ENCODE results near the gene ACTRT2.

Gene ACTRT2

DNA sequence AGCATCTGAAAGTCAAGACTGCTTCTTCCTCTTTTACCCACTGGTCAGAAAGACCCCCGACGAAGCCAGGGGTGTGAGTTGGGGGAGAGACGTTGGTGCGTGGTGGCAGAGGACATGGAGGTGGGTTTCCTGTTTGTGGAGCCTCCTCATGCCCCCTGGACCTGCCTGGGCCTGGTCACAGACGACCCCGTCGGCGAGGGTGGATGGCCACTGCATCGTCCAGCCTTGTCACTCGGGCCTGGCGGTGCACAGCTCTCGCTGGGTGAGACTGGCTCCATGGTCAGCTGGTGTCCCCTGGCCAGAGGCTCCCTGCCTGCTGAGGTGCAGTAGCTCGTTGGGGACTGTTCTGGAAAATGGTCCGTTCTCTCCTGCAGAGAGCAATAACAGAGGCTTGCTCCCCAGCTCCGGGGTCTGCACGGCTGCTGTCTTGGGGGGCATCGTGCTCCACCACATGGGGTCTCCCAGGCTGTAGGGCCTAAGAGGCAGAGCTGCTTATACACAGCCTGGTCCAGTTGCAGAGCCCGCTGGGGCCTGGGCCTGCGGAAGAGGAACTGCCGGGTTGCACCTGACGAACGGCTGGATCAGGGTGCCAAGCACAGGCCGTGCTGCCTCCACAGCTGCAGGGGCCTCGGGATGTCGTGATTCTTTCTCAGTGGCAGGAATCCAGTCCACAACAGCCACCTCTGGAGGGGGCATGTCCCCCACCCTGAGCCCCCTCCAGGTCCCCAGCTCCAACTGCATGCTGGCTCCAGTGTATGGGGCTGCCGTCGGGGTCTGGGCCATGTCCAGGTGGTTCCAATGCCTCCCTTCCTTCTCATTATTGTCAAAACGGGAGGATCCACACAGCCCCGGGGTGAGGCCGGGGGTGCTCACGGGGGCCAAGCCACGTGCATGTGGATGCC lies 18.0 kb upstream of the ACTRT2 start:
- no peak for DNase-seq (ENCODE audit: low spot score)
- in situ Hi-C loops (cut with MboI; ENCODE audit: low sequenced_read_pairs, unreplicated experiment) = no loop called here
- TF ChIP-seq, protein P1, sequence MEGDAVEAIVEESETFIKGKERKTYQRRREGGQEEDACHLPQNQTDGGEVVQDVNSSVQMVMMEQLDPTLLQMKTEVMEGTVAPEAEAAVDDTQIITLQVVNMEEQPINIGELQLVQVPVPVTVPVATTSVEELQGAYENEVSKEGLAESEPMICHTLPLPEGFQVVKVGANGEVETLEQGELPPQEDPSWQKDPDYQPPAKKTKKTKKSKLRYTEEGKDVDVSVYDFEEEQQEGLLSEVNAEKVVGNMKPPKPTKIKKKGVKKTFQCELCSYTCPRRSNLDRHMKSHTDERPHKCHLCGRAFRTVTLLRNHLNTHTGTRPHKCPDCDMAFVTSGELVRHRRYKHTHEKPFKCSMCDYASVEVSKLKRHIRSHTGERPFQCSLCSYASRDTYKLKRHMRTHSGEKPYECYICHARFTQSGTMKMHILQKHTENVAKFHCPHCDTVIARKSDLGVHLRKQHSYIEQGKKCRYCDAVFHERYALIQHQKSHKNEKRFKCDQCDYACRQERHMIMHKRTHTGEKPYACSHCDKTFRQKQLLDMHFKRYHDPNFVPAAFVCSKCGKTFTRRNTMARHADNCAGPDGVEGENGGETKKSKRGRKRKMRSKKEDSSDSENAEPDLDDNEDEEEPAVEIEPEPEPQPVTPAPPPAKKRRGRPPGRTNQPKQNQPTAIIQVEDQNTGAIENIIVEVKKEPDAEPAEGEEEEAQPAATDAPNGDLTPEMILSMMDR (IDR thresholded peaks at IDR 0.05; ENCODE audit: borderline replicate concordance, control extremely low read depth, extremely low read depth, insufficient read depth, missing control alignments) = no peak

DNA sequence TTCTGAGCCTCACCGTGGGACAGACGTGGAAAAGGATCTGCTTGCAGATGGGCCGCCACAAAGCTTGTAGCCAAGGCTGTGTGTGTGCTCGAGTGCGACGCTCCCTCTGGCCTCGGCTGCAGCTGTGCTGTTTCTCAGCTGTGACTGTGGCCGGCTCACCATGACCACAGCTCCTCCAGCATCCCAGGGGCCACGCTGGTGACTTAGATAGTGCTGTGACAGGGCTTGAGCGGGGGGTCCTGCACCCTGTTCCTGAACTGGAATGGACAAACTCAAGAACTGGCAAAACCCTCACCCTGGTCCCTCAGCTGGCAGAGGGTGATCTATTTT lies 17.4 kb upstream of the ACTRT2 start:
- no peak for DNase-seq (ENCODE audit: low spot score)
- TF ChIP-seq, protein P1 (IDR thresholded peaks at IDR 0.05; ENCODE audit: borderline replicate concordance, control extremely low read depth, extremely low read depth, insufficient read depth, missing control alignments) = no peak
- in situ Hi-C loops (cut with MboI; ENCODE audit: low sequenced_read_pairs, unreplicated experiment) = no loop called here

DNA sequence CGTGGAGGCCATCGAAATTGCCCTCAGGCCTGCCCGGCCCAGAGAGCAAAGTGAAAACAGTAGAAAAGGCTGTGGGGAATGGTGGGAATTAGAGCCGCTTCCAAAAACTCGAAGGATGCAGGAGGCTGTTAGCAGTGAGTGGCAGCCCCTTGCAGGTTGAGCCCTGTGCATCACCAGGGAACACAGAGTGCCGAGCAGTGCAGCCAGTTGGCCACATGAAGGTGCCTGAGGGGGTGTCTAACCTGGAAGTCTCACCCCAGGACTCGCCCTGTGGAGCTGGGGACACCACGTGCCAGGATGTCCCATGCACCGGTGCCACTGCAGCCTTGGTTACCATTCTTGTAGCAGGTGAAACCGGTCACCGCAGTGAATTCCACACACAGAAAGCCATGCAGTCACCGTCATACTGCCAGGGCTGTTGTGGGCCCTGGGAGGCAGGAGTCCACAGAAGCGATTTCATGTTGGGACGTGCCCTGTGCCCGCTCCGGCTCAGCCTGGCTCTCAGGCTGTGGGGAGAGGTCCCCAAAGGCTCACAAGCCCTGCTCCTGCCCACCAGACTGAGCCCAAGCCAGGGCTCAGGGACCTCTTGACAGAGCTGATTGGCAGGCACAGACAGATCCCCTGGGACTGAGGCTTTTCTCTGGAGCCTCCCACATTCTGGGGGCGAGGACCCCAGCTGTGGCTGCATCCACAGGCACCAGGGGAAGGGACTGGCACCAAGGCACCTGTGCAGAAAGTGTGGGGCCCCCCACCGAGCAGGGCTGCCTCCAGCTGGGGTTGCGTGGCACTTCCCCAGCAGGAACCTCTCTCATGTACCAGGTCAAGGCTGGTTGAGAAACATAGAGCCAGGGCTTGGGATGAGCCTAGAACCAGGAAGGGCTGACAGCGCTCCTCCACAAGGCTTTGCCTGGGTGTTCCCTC lies 16.7 kb upstream of the ACTRT2 start:
- in situ Hi-C loops (cut with MboI; ENCODE audit: low sequenced_read_pairs, unreplicated experiment) = no loop called here
- DNase-seq (ENCODE audit: low spot score) = no peak
- TF ChIP-seq, protein P1 (IDR thresholded peaks at IDR 0.05; ENCODE audit: borderline replicate concordance, control extremely low read depth, extremely low read depth, insufficient read depth, missing control alignments) = no peak

DNA sequence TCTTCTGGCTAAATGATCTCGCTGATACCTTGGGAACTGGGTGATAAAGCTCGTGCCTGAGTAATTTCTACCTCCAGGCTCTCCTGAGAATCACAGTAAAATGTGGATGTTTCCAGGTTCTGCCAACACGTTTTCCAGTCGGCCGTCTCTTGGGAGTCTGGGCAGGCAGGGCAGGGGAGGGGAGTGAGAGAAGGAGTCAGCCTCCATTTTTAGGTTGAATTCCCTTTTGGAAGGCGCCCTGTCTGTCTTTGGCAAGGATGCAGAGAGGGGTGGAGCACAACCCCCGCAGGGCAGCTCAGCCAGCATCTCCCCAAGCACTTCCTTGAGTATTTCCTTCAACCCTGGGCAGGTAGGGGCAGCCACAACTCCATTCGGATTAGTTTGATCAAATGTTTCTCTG lies 15.5 kb upstream of the ACTRT2 start:
- DNase-seq (ENCODE audit: low spot score) = no peak
- TF ChIP-seq, protein P1 (IDR thresholded peaks at IDR 0.05; ENCODE audit: borderline replicate concordance, control extremely low read depth, extremely low read depth, insufficient read depth, missing control alignments) = no peak
- in situ Hi-C loops (cut with MboI; ENCODE audit: low sequenced_read_pairs, unreplicated experiment) = no loop called here

DNA sequence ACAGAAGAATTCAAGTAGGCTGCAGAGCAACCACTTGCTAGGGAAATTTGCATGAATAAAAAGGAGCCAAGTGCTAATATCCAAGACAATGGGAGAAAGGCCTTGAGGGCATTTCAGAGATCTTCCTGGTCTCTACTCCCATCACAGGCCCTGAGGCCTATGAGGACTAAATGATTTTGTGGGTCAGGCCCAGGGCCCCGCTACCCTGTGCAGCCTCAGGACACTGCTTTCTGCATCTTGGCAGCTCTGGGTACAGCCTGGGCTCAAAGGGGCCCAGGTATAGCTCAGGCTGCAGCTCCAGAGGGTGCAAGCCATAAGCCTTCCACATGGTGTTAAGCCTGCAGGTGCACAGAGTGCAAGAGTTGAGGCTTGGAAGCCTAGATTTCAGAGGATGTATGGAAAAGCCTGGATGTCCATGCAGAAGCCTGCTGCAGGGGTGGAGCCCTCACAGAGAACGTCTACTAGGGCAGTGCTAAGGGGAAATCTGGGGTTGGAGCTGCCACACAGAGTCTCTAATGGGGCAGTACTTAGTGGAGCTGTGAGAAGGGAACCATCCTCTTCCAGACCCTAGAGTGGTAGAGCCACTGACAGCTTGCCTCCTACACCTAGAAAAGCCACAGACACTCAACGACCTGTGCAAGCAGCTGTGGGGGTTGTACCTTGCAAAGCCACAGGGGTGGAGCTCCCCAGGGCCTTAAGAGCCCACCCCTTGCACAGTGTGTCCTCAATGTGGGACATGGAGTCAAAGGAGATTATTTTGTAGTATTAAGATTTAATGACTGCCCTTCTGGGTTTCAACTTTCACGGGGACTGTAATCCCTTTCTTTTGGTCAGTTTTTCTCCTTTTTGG lies 13.7 kb upstream of the ACTRT2 start:
- DNase-seq (ENCODE audit: low spot score) = no peak
- TF ChIP-seq, protein P1 (IDR thresholded peaks at IDR 0.05; ENCODE audit: borderline replicate concordance, control extremely low read depth, extremely low read depth, insufficient read depth, missing control alignments) = no peak
- in situ Hi-C loops (cut with MboI; ENCODE audit: low sequenced_read_pairs, unreplicated experiment) = no loop called here

DNA sequence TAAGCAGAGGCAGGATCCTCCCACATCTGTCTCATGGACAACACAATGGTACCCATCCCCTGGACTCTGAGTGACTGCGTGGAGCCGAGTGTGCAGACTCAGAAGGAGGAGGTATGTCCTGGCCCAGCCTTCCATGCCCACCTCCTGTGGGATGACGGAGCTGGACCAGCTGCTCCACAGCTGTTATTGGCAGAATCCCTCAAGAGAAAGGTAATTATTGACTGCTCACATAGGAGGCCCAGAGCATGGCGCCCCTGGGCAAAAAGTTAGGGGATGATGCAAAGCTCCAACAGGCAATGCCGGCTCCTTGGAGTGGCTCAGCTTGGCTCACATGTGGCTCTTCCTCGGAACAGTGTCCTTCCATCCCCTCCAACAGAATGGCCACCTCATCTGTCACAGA lies 12.2 kb upstream of the ACTRT2 start:
- no peak for DNase-seq (ENCODE audit: low spot score)
- in situ Hi-C loops (cut with MboI; ENCODE audit: low sequenced_read_pairs, unreplicated experiment) = no loop called here
- TF ChIP-seq, protein P1 (IDR thresholded peaks at IDR 0.05; ENCODE audit: borderline replicate concordance, control extremely low read depth, extremely low read depth, insufficient read depth, missing control alignments) = no peak
